Suprapubic skin (tissue), 2 donors: ENCODE results near the gene SPTB.

Source experiments
- EP300 ChIP-seq: sonication (generic); formaldehyde crosslinking; IDR thresholded peaks from one replicate; pipeline ENCODE4 v1.6.1; 2017; ENCODE audit warnings: antibody characterized with exemption
- POLR2A ChIP-seq, 2 donors: fragments of 450-650 bp; IDR thresholded peaks; one replicate each; pipeline ENCODE4 v1.6.1; 2017; ENCODE audit warnings: antibody characterized with exemption in 2 of 2, mild to moderate bottlenecking in 2 of 2, moderate library complexity in 2 of 2

- TF ChIP-seq EP300 (no peak), POLR2A (IDR thresholded peaks at IDR 0.05) (no peak)
These were observed 168.7 kb downstream of the SPTB start for GRCh38 chr14:64711039-64711438.
